ENCODE measurements around the gene CEMIP. TPM values are rescaled to one million over a fixed set of nuclear protein-coding genes. Genes with fewer than 3 reads are reported as not detected.
A peak's percentile ranks its signal among the peaks of the same experiment; 100 is the strongest.

The CEMIP gene
- total RNA-seq, 2 experiments from 2014 or later, result not detected

- H3K27ac Mint-ChIP-seq, result no peak overlapping the region
- H3K4me3 Mint-ChIP-seq, result no peak overlapping the region
- CTCF ChIA-PET, result no interaction called here
- H3K36me3 Mint-ChIP-seq (ENCODE audit: low read depth), result no peaks in the 10 kb centered on the region
- H3K27me3 Mint-ChIP-seq (ENCODE audit: low read depth), result peaks cover 3% of the 10 kb centered on the region
- intact Hi-C loops (cut with micrococcal nuclease), result no loop called here
- no peak for DNase-seq
- H3K9me3 Mint-ChIP-seq, result no peaks in the 10 kb centered on the region
- H3K4me1 Mint-ChIP-seq (ENCODE audit: low read depth), result no peaks in the 10 kb centered on the region
Measured at GRCh38 chr15:80766275-80766674, 12.9 kb upstream of the CEMIP start.

- CTCF ChIA-PET, result interaction anchor here (1.8 kb wide), 1 partner anchor 8 kb away, joined by 14 read pairs; no protein-coding TSS in a partner anchor
- H3K4me1 Mint-ChIP-seq (ENCODE audit: low read depth), result no peaks in the 10 kb centered on the region
- no peaks in the 10 kb centered on the region for H3K9me3 Mint-ChIP-seq
- H3K27ac Mint-ChIP-seq, result no peak overlapping the region
- intact Hi-C loops (cut with micrococcal nuclease), result no loop called here
- no peak for DNase-seq
- peaks cover 3% of the 10 kb centered on the region for H3K27me3 Mint-ChIP-seq (ENCODE audit: low read depth)
- no peaks in the 10 kb centered on the region for H3K36me3 Mint-ChIP-seq (ENCODE audit: low read depth)
- no peak overlapping the region for H3K4me3 Mint-ChIP-seq
Measured at GRCh38 chr15:80768158-80768557, 11.0 kb upstream of the CEMIP start.

GRCh38 chr15:80769153-80769828 is 9.9 kb upstream of the CEMIP start:
- CTCF ChIA-PET, result no interaction called here
- Mint-ChIP-seq H3K4me3 (no peak overlapping the region), H3K4me1 (ENCODE audit: low read depth) (no peaks in the 10 kb centered on the region), H3K27me3 (ENCODE audit: low read depth) (peaks cover 3% of the 10 kb centered on the region), H3K36me3 (ENCODE audit: low read depth) (no peaks in the 10 kb centered on the region), H3K9me3 (no peaks in the 10 kb centered on the region), H3K27ac (no peak overlapping the region)
- intact Hi-C loops (cut with micrococcal nuclease), result no loop called here
- DNase-seq, result no peak

- H3K4me3 Mint-ChIP-seq, result no peak overlapping the region
- H3K27me3 Mint-ChIP-seq (ENCODE audit: low read depth), result peaks cover 3% of the 10 kb centered on the region
- intact Hi-C loops (cut with micrococcal nuclease), result no loop called here
- H3K36me3 Mint-ChIP-seq (ENCODE audit: low read depth), result no peaks in the 10 kb centered on the region
- no peaks in the 10 kb centered on the region for H3K4me1 Mint-ChIP-seq (ENCODE audit: low read depth)
- DNase-seq, result no peak
- no peaks in the 10 kb centered on the region for H3K9me3 Mint-ChIP-seq
- H3K27ac Mint-ChIP-seq, result no peak overlapping the region
- CTCF ChIA-PET, result no interaction called here
Measured at GRCh38 chr15:80769829-80770705, 9.1 kb upstream of the CEMIP start.

GRCh38 chr15:80773122-80773551 is 6.0 kb upstream of the CEMIP start:
- H3K4me3 Mint-ChIP-seq, result no peak overlapping the region
- DNase-seq, result no peak
- intact Hi-C loops (cut with micrococcal nuclease), result no loop called here
- no peaks in the 10 kb centered on the region for H3K9me3 Mint-ChIP-seq
- H3K27me3 Mint-ChIP-seq (ENCODE audit: low read depth), result peaks cover 6% of the 10 kb centered on the region
- CTCF ChIA-PET, result interaction anchor here (0.9 to 1.5 kb wide), 2 partner anchors 316 to 318 kb away, joined by 3 to 5 read pairs; no protein-coding TSS in a partner anchor
- peaks cover 2% of the 10 kb centered on the region for H3K4me1 Mint-ChIP-seq (ENCODE audit: low read depth)
- H3K27ac Mint-ChIP-seq, result no peak overlapping the region
- H3K36me3 Mint-ChIP-seq (ENCODE audit: low read depth), result no peaks in the 10 kb centered on the region

GRCh38 chr15:80773792-80774352 is 5.3 kb upstream of the CEMIP start:
- no peaks in the 10 kb centered on the region for H3K36me3 Mint-ChIP-seq (ENCODE audit: low read depth)
- H3K9me3 Mint-ChIP-seq, result no peaks in the 10 kb centered on the region
- DNase-seq, result no peak
- intact Hi-C loops (cut with micrococcal nuclease), result no loop called here
- H3K4me3 Mint-ChIP-seq, result no peak overlapping the region
- peaks cover 11% of the 10 kb centered on the region for H3K27me3 Mint-ChIP-seq (ENCODE audit: low read depth)
- H3K4me1 Mint-ChIP-seq (ENCODE audit: low read depth), result peaks cover 2% of the 10 kb centered on the region
- CTCF ChIA-PET, result interaction anchor here (0.9 kb wide), 1 partner anchor 317 kb away, joined by 3 read pairs; no protein-coding TSS in a partner anchor
- H3K27ac Mint-ChIP-seq, result no peak overlapping the region

GRCh38 chr15:80774486-80774885 is 4.7 kb upstream of the CEMIP start:
- intact Hi-C loops (cut with micrococcal nuclease), result no loop called here
- Mint-ChIP-seq H3K4me3 (no peak overlapping the region), H3K4me1 (ENCODE audit: low read depth) (peaks cover 2% of the 10 kb centered on the region), H3K27ac (no peak overlapping the region), H3K27me3 (ENCODE audit: low read depth) (peaks cover 10% of the 10 kb centered on the region), H3K9me3 (no peaks in the 10 kb centered on the region), H3K36me3 (ENCODE audit: low read depth) (no peaks in the 10 kb centered on the region)
- DNase-seq, result no peak
- CTCF ChIA-PET, result interaction anchor here (2.4 to 4.2 kb wide), 3 partner anchors 79 to 319 kb away, joined by 8 to 59 read pairs (median 34); partner anchors contain the start of gene ABHD17C

GRCh38 chr15:80775338-80775737 is 3.8 kb upstream of the CEMIP start:
- no peak overlapping the region for H3K27ac Mint-ChIP-seq
- peaks cover 17% of the 10 kb centered on the region for H3K27me3 Mint-ChIP-seq (ENCODE audit: low read depth)
- no peaks in the 10 kb centered on the region for H3K9me3 Mint-ChIP-seq
- DNase-seq, result no peak
- H3K36me3 Mint-ChIP-seq (ENCODE audit: low read depth), result no peaks in the 10 kb centered on the region
- peaks cover 10% of the 10 kb centered on the region for H3K4me1 Mint-ChIP-seq (ENCODE audit: low read depth)
- intact Hi-C loops (cut with micrococcal nuclease), result loop anchor here (5.0 kb wide), 1 partner anchor 188 kb away; no protein-coding TSS in a partner anchor
- no peak overlapping the region for H3K4me3 Mint-ChIP-seq
- CTCF ChIA-PET, result interaction anchor here (1.1 to 4.2 kb wide), 12 partner anchors 8 to 491 kb away, joined by 3 to 59 read pairs (median 8); partner anchors contain the start of gene ABHD17C

GRCh38 chr15:80776420-80777045 is 2.6 kb upstream of the CEMIP start:
- no peaks in the 10 kb centered on the region for H3K9me3 Mint-ChIP-seq
- H3K36me3 Mint-ChIP-seq (ENCODE audit: low read depth), result no peaks in the 10 kb centered on the region
- peaks cover 22% of the 10 kb centered on the region for H3K27me3 Mint-ChIP-seq (ENCODE audit: low read depth)
- H3K27ac Mint-ChIP-seq, result no peak overlapping the region
- no peak overlapping the region for H3K4me3 Mint-ChIP-seq
- DNase-seq, result peak; percentile 85
- intact Hi-C loops (cut with micrococcal nuclease), result loop anchor here (1.0 to 5.0 kb wide), 4 partner anchors 189 to 490 kb away; no protein-coding TSS in a partner anchor
- peaks cover 12% of the 10 kb centered on the region for H3K4me1 Mint-ChIP-seq (ENCODE audit: low read depth)
- CTCF ChIA-PET, result interaction anchor here (0.6 to 4.2 kb wide), 33 partner anchors 9 to 1251 kb away, joined by 3 to 59 read pairs (median 4); partner anchors contain the start of gene ABHD17C

- H3K27ac Mint-ChIP-seq, result no peak overlapping the region
- intact Hi-C loops (cut with micrococcal nuclease), result loop anchor here (2.0 to 5.0 kb wide), 2 partner anchors 190 to 490 kb away; no protein-coding TSS in a partner anchor
- H3K9me3 Mint-ChIP-seq, result no peaks in the 10 kb centered on the region
- peaks cover 12% of the 10 kb centered on the region for H3K4me1 Mint-ChIP-seq (ENCODE audit: low read depth)
- H3K4me3 Mint-ChIP-seq, result no peak overlapping the region
- H3K36me3 Mint-ChIP-seq (ENCODE audit: low read depth), result no peaks in the 10 kb centered on the region
- H3K27me3 Mint-ChIP-seq (ENCODE audit: low read depth), result peaks cover 25% of the 10 kb centered on the region
- CTCF ChIA-PET, result interaction anchor here (0.7 to 4.2 kb wide), 21 partner anchors 8 to 321 kb away, joined by 3 to 59 read pairs (median 5); no protein-coding TSS in a partner anchor
- no peak for DNase-seq
Measured at GRCh38 chr15:80777137-80777536, 2.0 kb upstream of the CEMIP start.

GRCh38 chr15:80777826-80778620 is 1.1 kb upstream of the CEMIP start:
- CTCF ChIA-PET, result interaction anchor here (0.6 to 4.2 kb wide), 12 partner anchors 10 to 322 kb away, joined by 3 to 59 read pairs (median 4); no protein-coding TSS in a partner anchor
- H3K4me3 Mint-ChIP-seq, result no peak overlapping the region
- peaks cover 25% of the 10 kb centered on the region for H3K27me3 Mint-ChIP-seq (ENCODE audit: low read depth)

More at GRCh38 chr15:80777826-80778620, 1.1 kb upstream of the CEMIP start:
- Mint-ChIP-seq H3K4me1 (ENCODE audit: low read depth) (peaks cover 15% of the 10 kb centered on the region), H3K36me3 (ENCODE audit: low read depth) (no peaks in the 10 kb centered on the region), H3K27ac (no peak overlapping the region), H3K9me3 (no peaks in the 10 kb centered on the region)
- no peak for DNase-seq
- intact Hi-C loops (cut with micrococcal nuclease), result loop anchor here (2.0 to 5.0 kb wide), 2 partner anchors 191 to 489 kb away; no protein-coding TSS in a partner anchor

Data from activated naive CD4-positive, alpha-beta T cell treated with anti-CD3 and anti-CD28 coated beads for 36 hours (primary cell).